HepG2 (cell line): ENCODE measurements around the gene ZNF345. TPM values are rescaled to one million over a fixed set of nuclear protein-coding genes. Genes with fewer than 3 reads are reported as not detected.

Source experiments
- BORCS8-MEF2B ChIP-seq: sonication (generic); formaldehyde crosslinking; IDR thresholded peaks from 2 replicates; pipeline ENCODE4 v1.8.0; 2022; ENCODE audit warnings: mild to moderate bottlenecking, missing genetic modification reagents
- CCDC6 ChIP-seq: sonication (generic); formaldehyde crosslinking; IDR thresholded peaks from 2 replicates; pipeline ENCODE4 v1.8.1; 2022; ENCODE audit warnings: mild to moderate bottlenecking, missing genetic modification reagents, moderate library complexity
- FOXC1 ChIP-seq: sonication (generic); formaldehyde crosslinking; IDR thresholded peaks from 2 replicates; pipeline ENCODE4 v1.8.0; 2022; ENCODE audit warnings: mild to moderate bottlenecking, missing genetic modification reagents, borderline replicate concordance
- GZF1 ChIP-seq: sonication (generic); formaldehyde crosslinking; IDR thresholded peaks from 2 replicates; pipeline ENCODE4 v1.5.1; 2020; ENCODE audit warnings: mild to moderate bottlenecking, missing genetic modification reagents
- HMGA1 ChIP-seq: sonication (generic); formaldehyde crosslinking; conservative IDR thresholded peaks from 2 replicates; pipeline ENCODE4 v1.4.0; 2020; ENCODE audit warnings: missing genetic modification reagents
- MXD4 ChIP-seq: IDR thresholded peaks from 2 replicates; pipeline ENCODE4 v1.6.1; 2016; ENCODE audit warnings: mild to moderate bottlenecking, missing biosample characterization, missing genetic modification reagents
- NKX3-1 ChIP-seq: sonication (generic); formaldehyde crosslinking; IDR thresholded peaks from 2 replicates; pipeline ENCODE4 v1.5.0; 2020; ENCODE audit warnings: missing genetic modification reagents
- SRSF1 ChIP-seq: fragments of 200-400 bp; formaldehyde crosslinking; optimal IDR thresholded peaks from 2 replicates; pipeline ENCODE3; 2017; ENCODE audit warnings: mild to moderate bottlenecking, low read depth, low read length, moderate library complexity
- TAF15 ChIP-seq: fragments of 200-400 bp; formaldehyde crosslinking; IDR thresholded peaks from one replicate; pipeline ENCODE4 v1.6.1; 2018; ENCODE audit warnings: mild to moderate bottlenecking, low read depth, low read length; ENCODE audit not compliant: poor library complexity, severe bottlenecking
- ZBTB3 ChIP-seq: sonication (generic); formaldehyde crosslinking; IDR thresholded peaks from 2 replicates; pipeline ENCODE4 v1.4.0; 2020; ENCODE audit warnings: low read depth, mild to moderate bottlenecking, moderate library complexity, missing genetic modification reagents, borderline replicate concordance
- ZBTB42 ChIP-seq: sonication (generic); formaldehyde crosslinking; IDR thresholded peaks from 2 replicates; pipeline ENCODE4 v1.5.0; 2020; ENCODE audit warnings: mild to moderate bottlenecking, missing genetic modification reagents
- ZFP36L1 ChIP-seq: sonication (generic); formaldehyde crosslinking; IDR thresholded peaks from 2 replicates; pipeline ENCODE4 v1.8.0; 2022; ENCODE audit warnings: mild to moderate bottlenecking, missing genetic modification reagents, moderate library complexity
- ZFP37 ChIP-seq: sonication (generic); formaldehyde crosslinking; IDR thresholded peaks from 2 replicates; pipeline ENCODE4 v1.4.0; 2020; ENCODE audit warnings: missing genetic modification reagents, borderline replicate concordance
- ZNF335 ChIP-seq: sonication (generic); formaldehyde crosslinking; IDR thresholded peaks from 2 replicates; pipeline ENCODE4 v1.4.0; 2020; ENCODE audit warnings: missing genetic modification reagents
- ZNF605 ChIP-seq: sonication (generic); formaldehyde crosslinking; IDR thresholded peaks from 2 replicates; pipeline ENCODE4 v1.8.0; 2022; ENCODE audit warnings: mild to moderate bottlenecking, missing genetic modification reagents
- ZNF766 ChIP-seq: sonication (generic); formaldehyde crosslinking; IDR thresholded peaks from 2 replicates; pipeline ENCODE4 v1.5.0; 2020; ENCODE audit warnings: missing genetic modification reagents, borderline replicate concordance
- ZNF891 ChIP-seq: sonication (generic); formaldehyde crosslinking; IDR thresholded peaks from 2 replicates; pipeline ENCODE4 v1.5.0; 2020; ENCODE audit warnings: mild to moderate bottlenecking, missing genetic modification reagents
- polyA plus RNA-seq, 8 experiments: library from polyadenylated mRNA; depleted of rRNA in 3 of 8; stranded (reverse) in 7 of 8; unstranded in 1 of 8; fragments of >200 nt; fragmentation: Illumina TruSeq in 4 of 8; extraction: Trizol in 4 of 8; gene quantifications; 2 replicates each; pipeline versions ENCODE4 v1.2.1 to v1.2.3, GENCODE V29; 2011 to 2016; ENCODE audit warnings: low read depth in 4 of 8, missing spikeins in 1 of 8, mixed read lengths in 1 of 8; ENCODE audit not compliant: insufficient read depth in 1 of 8
- total RNA-seq, 5 experiments: library from RNA; depleted of rRNA; stranded (reverse); fragments of >200 nt; fragmentation: Illumina TruSeq; extraction: Trizol; gene quantifications; 2 replicates each; pipeline ENCODE4 v1.2.3, GENCODE V29; 2016; ENCODE audit warnings: low read depth in 1 of 5
- TF ChIP-seq, protein P1 (sequence below): fragments of 450-650 bp; IDR thresholded peaks from 2 replicates; pipeline ENCODE4 v1.6.1; 2016
- TF ChIP-seq, protein P2 (sequence below): conservative IDR thresholded peaks from 2 replicates; pipeline ENCODE4 v1.6.1; 2018; ENCODE audit warnings: missing genetic modification reagents
- TF ChIP-seq, protein P3 (sequence below): sonication (generic); formaldehyde crosslinking; IDR thresholded peaks from 2 replicates; pipeline ENCODE4 v1.5.1; 2020; ENCODE audit warnings: missing genetic modification reagents, mild to moderate bottlenecking, borderline replicate concordance
- TF ChIP-seq, protein P4 (sequence below): sonication (generic); formaldehyde crosslinking; IDR thresholded peaks from 2 replicates; pipeline ENCODE4 v1.9.0; 2021; ENCODE audit warnings: missing genetic modification reagents, mild to moderate bottlenecking, borderline replicate concordance
- TF ChIP-seq, protein P5 (sequence below): IDR thresholded peaks from 2 replicates; pipeline ENCODE4 v1.6.1; 2016; ENCODE audit warnings: missing genetic modification reagents, missing compliant biosample characterization

Gene ZNF345
- total and polyA plus RNA-seq, 2 of the 13 experiments (the other 11 are each of a cell fraction or from before 2014, with no cell fraction given) = 2.6 to 2.9 TPM

GRCh38 chr19:36837906-36838783, 12.5 kb upstream of the ZNF345 start, which contains the start of gene ZNF790 (continued):
- TF ChIP-seq ZNF335 (CRISPR knock-in tag) (peak; percentile 83), BORCS8-MEF2B (CRISPR knock-in tag) (0 out of 2 replicates have a peak, but pooled peaks have one; percentile 65), NKX3-1 (CRISPR knock-in tag) (peak; percentile 50; the same call in 1 of the 2 replicates), ZBTB42 (CRISPR knock-in tag) (0 out of 2 replicates have a peak, but pooled peaks have one; percentile 20), MXD4 (peak; percentile 23), ZNF605 (peak; percentile 78), FOXC1 (CRISPR knock-in tag) (peak; percentile 9; the same call in 1 of the 2 replicates), CCDC6 (CRISPR knock-in tag) (peak; percentile 77), TAF15 (no peak), ZFP36L1 (0 out of 2 replicates have a peak, but pooled peaks have one; percentile 82), ZNF891 (peak; percentile 70; the same call in 1 of the 2 replicates), ZBTB3 (CRISPR knock-in tag) (no peak), ZFP37 (CRISPR knock-in tag) (no peak), GZF1 (CRISPR knock-in tag) (0 out of 2 replicates have a peak, but pooled peaks have one; percentile 53), SRSF1 (peak; percentile 53), ZNF766 (CRISPR knock-in tag) (peak; percentile 62; the same call in 1 of the 2 replicates), HMGA1 (CRISPR knock-in tag) (no peak)
- TF ChIP-seq, protein P1, sequence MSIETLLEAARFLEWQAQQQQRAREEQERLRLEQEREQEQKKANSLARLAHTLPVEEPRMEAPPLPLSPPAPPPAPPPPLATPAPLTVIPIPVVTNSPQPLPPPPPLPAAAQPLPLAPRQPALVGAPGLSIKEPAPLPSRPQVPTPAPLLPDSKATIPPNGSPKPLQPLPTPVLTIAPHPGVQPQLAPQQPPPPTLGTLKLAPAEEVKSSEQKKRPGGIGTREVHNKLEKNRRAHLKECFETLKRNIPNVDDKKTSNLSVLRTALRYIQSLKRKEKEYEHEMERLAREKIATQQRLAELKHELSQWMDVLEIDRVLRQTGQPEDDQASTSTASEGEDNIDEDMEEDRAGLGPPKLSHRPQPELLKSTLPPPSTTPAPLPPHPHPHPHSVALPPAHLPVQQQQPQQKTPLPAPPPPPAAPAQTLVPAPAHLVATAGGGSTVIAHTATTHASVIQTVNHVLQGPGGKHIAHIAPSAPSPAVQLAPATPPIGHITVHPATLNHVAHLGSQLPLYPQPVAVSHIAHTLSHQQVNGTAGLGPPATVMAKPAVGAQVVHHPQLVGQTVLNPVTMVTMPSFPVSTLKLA = 0 out of 2 replicates have a peak, but pooled peaks have one; percentile 34
- TF ChIP-seq, protein P2, sequence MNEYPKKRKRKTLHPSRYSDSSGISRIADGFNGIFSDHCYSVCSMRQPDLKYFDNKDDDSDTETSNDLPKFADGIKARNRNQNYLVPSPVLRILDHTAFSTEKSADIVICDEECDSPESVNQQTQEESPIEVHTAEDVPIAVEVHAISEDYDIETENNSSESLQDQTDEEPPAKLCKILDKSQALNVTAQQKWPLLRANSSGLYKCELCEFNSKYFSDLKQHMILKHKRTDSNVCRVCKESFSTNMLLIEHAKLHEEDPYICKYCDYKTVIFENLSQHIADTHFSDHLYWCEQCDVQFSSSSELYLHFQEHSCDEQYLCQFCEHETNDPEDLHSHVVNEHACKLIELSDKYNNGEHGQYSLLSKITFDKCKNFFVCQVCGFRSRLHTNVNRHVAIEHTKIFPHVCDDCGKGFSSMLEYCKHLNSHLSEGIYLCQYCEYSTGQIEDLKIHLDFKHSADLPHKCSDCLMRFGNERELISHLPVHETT (CRISPR knock-in tag) = no peak
- TF ChIP-seq, protein P3, sequence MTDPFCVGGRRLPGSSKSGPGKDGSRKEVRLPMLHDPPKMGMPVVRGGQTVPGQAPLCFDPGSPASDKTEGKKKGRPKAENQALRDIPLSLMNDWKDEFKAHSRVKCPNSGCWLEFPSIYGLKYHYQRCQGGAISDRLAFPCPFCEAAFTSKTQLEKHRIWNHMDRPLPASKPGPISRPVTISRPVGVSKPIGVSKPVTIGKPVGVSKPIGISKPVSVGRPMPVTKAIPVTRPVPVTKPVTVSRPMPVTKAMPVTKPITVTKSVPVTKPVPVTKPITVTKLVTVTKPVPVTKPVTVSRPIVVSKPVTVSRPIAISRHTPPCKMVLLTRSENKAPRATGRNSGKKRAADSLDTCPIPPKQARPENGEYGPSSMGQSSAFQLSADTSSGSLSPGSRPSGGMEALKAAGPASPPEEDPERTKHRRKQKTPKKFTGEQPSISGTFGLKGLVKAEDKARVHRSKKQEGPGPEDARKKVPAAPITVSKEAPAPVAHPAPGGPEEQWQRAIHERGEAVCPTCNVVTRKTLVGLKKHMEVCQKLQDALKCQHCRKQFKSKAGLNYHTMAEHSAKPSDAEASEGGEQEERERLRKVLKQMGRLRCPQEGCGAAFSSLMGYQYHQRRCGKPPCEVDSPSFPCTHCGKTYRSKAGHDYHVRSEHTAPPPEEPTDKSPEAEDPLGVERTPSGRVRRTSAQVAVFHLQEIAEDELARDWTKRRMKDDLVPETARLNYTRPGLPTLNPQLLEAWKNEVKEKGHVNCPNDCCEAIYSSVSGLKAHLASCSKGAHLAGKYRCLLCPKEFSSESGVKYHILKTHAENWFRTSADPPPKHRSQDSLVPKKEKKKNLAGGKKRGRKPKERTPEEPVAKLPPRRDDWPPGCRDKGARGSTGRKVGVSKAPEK (CRISPR knock-in tag) = no peak
- TF ChIP-seq, protein P4, sequence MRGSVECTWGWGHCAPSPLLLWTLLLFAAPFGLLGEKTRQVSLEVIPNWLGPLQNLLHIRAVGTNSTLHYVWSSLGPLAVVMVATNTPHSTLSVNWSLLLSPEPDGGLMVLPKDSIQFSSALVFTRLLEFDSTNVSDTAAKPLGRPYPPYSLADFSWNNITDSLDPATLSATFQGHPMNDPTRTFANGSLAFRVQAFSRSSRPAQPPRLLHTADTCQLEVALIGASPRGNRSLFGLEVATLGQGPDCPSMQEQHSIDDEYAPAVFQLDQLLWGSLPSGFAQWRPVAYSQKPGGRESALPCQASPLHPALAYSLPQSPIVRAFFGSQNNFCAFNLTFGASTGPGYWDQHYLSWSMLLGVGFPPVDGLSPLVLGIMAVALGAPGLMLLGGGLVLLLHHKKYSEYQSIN = no peak
- TF ChIP-seq, protein P5, sequence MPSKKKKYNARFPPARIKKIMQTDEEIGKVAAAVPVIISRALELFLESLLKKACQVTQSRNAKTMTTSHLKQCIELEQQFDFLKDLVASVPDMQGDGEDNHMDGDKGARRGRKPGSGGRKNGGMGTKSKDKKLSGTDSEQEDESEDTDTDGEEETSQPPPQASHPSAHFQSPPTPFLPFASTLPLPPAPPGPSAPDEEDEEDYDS (CRISPR knock-in tag) = peak; percentile 84
